ENCODE measurements around the gene MRPL37.

Gene MRPL37

DNA sequence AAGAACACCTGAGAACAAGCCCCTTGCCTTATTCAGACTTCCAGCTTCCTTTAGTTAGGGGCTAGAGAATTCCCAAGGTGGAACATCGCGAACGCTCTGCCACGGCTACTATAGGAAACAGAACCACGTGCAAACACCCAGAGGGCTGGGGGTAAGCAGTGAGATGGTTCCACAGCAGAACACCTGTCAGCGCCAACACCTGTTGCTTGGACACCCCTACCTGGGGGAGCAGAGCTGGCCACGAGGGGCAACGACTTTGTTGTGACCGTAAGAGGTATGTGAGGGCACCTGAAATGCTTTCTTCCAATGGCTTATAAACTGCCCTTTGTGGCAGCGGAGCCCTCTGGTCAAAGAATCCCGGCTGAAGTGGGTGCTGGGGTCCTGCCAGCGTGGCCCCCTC is 50.7 kb downstream of the MRPL37 start:
- no peak for DNase-seq (ENCODE audit: low read depth)
- H3K4me3 ChIP-seq (ENCODE audit: control insufficient read depth, low read depth, low read length): no peak overlapping the region
- TF ChIP-seq, protein P1, sequence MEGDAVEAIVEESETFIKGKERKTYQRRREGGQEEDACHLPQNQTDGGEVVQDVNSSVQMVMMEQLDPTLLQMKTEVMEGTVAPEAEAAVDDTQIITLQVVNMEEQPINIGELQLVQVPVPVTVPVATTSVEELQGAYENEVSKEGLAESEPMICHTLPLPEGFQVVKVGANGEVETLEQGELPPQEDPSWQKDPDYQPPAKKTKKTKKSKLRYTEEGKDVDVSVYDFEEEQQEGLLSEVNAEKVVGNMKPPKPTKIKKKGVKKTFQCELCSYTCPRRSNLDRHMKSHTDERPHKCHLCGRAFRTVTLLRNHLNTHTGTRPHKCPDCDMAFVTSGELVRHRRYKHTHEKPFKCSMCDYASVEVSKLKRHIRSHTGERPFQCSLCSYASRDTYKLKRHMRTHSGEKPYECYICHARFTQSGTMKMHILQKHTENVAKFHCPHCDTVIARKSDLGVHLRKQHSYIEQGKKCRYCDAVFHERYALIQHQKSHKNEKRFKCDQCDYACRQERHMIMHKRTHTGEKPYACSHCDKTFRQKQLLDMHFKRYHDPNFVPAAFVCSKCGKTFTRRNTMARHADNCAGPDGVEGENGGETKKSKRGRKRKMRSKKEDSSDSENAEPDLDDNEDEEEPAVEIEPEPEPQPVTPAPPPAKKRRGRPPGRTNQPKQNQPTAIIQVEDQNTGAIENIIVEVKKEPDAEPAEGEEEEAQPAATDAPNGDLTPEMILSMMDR (IDR thresholded peaks at IDR 0.05; ENCODE audit: control insufficient read depth, insufficient read depth, low read depth, low read length, missing control alignments): no peak

DNA sequence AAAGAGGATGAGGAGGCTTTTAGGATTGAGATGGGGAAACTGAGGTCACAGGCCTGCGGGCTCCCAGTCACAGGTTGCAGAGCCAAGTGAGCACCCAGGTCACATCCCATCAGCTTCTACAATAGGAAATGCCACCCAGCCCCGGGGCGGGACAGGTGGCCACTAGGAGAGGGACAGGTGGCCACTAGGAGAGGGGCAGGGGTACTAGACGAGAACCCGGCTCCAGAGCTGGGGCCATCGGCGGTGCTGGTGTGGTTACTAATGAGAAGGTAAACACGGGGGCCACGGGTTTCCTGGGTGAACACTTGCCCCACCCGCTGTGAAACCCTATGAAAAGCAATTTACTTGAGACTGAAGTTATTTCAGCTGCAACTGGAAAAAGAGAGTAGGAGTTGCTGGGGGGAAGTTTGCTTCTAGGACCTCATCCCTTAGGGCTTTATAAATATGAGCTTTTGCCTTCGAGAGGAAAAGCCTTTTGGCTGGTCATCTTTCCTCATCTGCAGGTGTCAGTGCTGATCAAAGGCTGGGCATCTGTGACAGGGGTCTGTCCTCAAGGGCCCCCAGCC is 52.5 kb downstream of the MRPL37 start:
- no peak for DNase-seq (ENCODE audit: low read depth)
- TF ChIP-seq, protein P1 (IDR thresholded peaks at IDR 0.05; ENCODE audit: control insufficient read depth, insufficient read depth, low read depth, low read length, missing control alignments): no peak
- no peak overlapping the region for H3K4me3 ChIP-seq (ENCODE audit: control insufficient read depth, low read depth, low read length)

DNA sequence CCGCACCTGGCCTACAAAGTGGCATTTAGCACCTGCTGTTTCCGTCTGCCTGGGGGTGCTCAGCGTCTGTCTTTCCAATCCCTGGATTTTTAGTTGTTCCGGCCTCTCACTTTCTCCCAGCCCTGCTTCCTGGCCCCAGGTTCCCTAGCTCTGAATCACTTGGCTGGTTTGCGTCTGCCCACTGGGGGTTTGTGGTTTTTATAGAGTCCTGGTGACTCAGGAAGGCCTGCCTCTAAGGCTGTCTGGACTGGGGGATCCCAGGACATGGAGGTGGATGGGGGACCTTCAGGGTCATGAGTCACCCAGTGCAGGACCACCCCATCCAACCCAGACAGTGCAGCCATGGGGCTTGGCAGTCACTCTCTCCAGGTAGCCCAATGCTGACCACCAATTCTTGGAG is 53.5 kb downstream of the MRPL37 start:
- no peak overlapping the region for H3K4me3 ChIP-seq (ENCODE audit: control insufficient read depth, low read depth, low read length)
- peak; percentile 55 for DNase-seq (ENCODE audit: low read depth)
- TF ChIP-seq, protein P1 (IDR thresholded peaks at IDR 0.05; ENCODE audit: control insufficient read depth, insufficient read depth, low read depth, low read length, missing control alignments): no peak

DNA sequence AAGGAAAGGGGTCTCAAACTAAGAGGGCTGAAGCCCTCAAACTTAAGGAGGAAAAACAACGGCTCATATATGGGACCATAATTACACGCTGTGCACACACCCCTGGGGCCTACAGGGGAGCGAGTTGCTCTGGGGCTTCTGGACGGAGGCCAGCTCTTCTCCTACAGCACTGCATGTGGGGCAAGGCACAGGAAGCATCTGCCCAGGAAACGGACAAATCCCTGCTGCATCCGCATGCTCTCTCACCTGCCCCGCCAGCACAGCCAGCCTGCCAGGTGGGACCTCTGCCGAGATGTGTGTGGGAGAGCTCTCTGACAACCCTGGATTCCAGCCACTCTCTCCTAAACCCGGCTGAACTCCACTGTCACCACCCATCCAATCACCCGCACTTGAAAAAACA is 54.1 kb downstream of the MRPL37 start:
- TF ChIP-seq, protein P1 (IDR thresholded peaks at IDR 0.05; ENCODE audit: control insufficient read depth, insufficient read depth, low read depth, low read length, missing control alignments): no peak
- DNase-seq (ENCODE audit: low read depth): no peak
- no peak overlapping the region for H3K4me3 ChIP-seq (ENCODE audit: control insufficient read depth, low read depth, low read length)

DNA sequence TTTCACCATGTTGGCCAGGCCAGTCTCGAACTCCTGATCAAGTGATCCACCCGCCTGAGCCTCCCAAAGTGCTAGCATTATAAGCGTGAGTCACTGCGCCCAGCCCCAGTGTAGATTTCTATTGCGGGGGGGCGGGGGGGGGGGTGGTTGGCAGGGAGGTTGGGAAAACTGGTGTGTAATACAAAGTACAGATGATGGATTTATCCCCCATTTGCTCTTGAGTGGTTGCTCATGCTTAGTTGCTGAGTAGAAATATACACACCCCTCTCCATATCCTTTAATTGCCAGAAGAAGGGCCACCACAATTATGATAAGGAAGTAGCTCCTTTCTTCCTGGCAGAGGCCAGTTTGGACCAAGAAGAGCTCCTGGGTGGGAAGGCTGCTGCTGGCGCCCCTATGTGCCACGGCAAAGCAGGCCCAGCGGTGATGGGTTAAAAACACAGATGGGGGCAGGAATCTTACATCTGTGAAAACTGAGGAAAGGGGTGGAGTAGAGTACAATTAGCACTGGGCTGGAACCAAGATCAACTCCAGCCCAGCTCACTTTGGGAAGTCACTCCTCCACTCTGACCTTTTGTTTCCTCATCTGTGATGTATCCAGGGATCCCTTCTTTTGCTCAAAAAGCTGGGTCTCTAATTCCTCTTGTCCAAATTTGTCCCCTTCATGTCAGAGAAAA is 55.2 kb downstream of the MRPL37 start:
- no peak overlapping the region for H3K4me3 ChIP-seq (ENCODE audit: control insufficient read depth, low read depth, low read length)
- TF ChIP-seq, protein P1 (IDR thresholded peaks at IDR 0.05; ENCODE audit: control insufficient read depth, insufficient read depth, low read depth, low read length, missing control alignments): no peak
- no peak for DNase-seq (ENCODE audit: low read depth)

DNA sequence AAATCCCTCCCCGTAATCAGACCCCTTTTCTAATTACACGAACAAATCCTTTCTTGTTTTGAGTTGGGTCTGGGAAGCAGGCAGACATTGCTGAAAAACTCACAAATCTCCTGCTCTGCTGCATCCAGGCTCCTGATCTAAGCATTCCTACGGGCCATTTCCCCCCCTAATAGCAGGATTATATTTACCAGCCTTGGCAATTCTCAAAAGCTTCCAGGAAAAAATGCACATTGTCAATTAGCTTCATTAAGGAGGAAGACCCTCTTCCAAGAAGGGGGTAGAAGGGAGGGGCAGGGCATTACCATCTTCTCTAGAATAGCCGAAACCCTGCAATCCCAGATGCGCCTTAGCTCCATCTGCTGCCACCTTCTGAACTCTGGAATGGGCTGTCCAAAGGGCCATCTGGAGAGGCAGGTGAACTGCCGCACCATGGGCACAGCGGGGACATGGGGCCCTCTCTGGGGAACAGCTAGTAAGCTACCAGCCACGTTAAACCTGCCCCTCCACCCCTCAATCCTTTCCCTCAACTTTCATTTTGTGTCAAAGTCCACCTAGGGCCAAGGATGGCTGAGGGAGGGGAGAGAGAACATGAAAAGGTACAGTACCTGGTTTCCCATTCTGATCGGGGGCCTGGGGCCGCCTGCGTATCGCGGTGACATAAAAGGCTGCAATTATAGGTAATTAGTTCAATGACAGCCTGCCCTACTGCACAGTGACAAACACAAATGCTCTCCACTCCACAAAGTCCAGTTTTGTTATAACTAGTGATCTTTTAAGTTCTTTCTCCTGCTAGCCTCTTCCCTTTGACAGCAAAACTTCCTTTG is 56.8 kb downstream of the MRPL37 start:
- TF ChIP-seq, protein P1 (IDR thresholded peaks at IDR 0.05; ENCODE audit: control insufficient read depth, insufficient read depth, low read depth, low read length, missing control alignments): no peak
- no peak overlapping the region for H3K4me3 ChIP-seq (ENCODE audit: control insufficient read depth, low read depth, low read length)
- no peak for DNase-seq (ENCODE audit: low read depth)
